Mucosa of rectum (tissue), 2 donors: ENCODE data around the gene APBA2.

Source experiments
- H3K27ac ChIP-seq, 2 donors: one replicate each; pipeline ENCODE4 v1.7.0; 2013; ENCODE audit warnings: inconsistent platforms in 2 of 2, low read depth in 2 of 2, low read length in 2 of 2
- H3K27me3 ChIP-seq, 2 donors: one replicate each; pipeline ENCODE4 v1.7.0; 2013; ENCODE audit warnings: low read length in 2 of 2; ENCODE audit not compliant: control insufficient read depth in 2 of 2, insufficient read depth in 2 of 2
- H3K36me3 ChIP-seq, 2 donors: one replicate each; pipeline ENCODE4 v1.7.0; 2013; ENCODE audit warnings: low read length in 2 of 2; ENCODE audit not compliant: control insufficient read depth in 2 of 2, insufficient read depth in 2 of 2
- H3K4me1 ChIP-seq, 2 donors: one replicate each; pipeline ENCODE4 v1.7.0; 2013; ENCODE audit warnings: low read length in 2 of 2, mild to moderate bottlenecking in 1 of 2; ENCODE audit not compliant: control insufficient read depth in 2 of 2, insufficient read depth in 2 of 2
- H3K4me3 ChIP-seq, 2 donors: one replicate each; pipeline ENCODE4 v1.7.0; 2013; ENCODE audit warnings: low read length in 2 of 2
- H3K9ac ChIP-seq, 2 donors: one replicate each; pipeline ENCODE4 v1.7.0; 2013; ENCODE audit warnings: low read length in 2 of 2, low read depth in 1 of 2, mild to moderate bottlenecking in 1 of 2
- H3K9me3 ChIP-seq, 2 donors: one replicate each; pipeline ENCODE4 v1.7.0; 2013; ENCODE audit warnings: low read length in 2 of 2; ENCODE audit not compliant: control insufficient read depth in 2 of 2
- donor health status: healthy.
- donor health status: Normal muscosa, but diverticular disease.

Gene APBA2

GRCh38 chr15:28903555-28903954 is 17.8 kb downstream of the APBA2 start:
- H3K4me1 ChIP-seq: no peaks in the 10 kb centered on the region
- H3K27ac ChIP-seq: no peak overlapping the region
- no peaks in the 10 kb centered on the region for H3K9me3 ChIP-seq
- H3K36me3 ChIP-seq: no peaks in the 10 kb centered on the region
- no peaks in the 10 kb centered on the region for H3K27me3 ChIP-seq
- H3K9ac ChIP-seq: no peak overlapping the region
- no peak overlapping the region for H3K4me3 ChIP-seq

- Histone ChIP-seq H3K36me3 (no peaks in the 10 kb centered on the region), H3K9ac (no peak overlapping the region), H3K27me3 (no peaks in the 10 kb centered on the region), H3K9me3 (no peaks in the 10 kb centered on the region), H3K27ac (no peak overlapping the region), H3K4me1 (no peaks in the 10 kb centered on the region), H3K4me3 (no peak overlapping the region)
Observed at GRCh38 chr15:28904003-28904402, 18.2 kb downstream of the APBA2 start.

- no peak overlapping the region for H3K27ac ChIP-seq
- no peaks in the 10 kb centered on the region for H3K4me1 ChIP-seq
- H3K9me3 ChIP-seq: no peaks in the 10 kb centered on the region
- no peaks in the 10 kb centered on the region for H3K27me3 ChIP-seq
- H3K36me3 ChIP-seq: no peaks in the 10 kb centered on the region
- no peak overlapping the region for H3K4me3 ChIP-seq
- no peak overlapping the region for H3K9ac ChIP-seq
Observed at GRCh38 chr15:28904541-28905315, 19.0 kb downstream of the APBA2 start.

DNA sequence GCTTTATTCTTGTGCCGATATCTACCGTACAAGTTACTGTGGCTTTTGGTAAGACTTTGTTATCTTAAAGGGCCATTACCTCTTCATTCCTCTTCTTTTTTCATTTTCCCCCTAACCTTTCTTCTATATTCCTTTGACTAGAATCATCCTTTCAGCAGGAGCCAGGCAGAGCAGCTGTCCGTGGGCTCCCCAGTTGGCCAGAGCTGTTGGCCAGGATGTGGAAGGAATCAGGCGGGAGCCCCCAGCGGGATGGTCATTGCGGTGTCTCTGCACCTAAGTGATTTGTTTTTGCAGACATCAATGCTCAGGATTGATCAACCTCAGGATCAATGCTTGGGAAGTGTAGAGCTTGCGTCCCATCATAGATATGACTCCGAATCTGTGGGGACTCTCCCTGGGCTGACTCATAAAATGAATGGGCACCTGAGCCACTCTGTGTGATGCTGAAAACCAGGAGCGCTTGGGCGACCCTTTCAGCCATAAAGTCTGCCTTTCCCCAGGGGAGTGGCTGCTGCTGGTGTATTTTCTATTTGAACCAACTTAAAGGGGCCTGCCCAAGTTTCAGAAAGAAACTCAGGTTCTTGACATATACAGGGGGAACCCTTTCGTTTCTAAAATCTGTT is 21.7 kb downstream of the APBA2 start:
- Histone ChIP-seq H3K4me3 (no peak overlapping the region), H3K4me1 (no peaks in the 10 kb centered on the region), H3K9ac (no peak overlapping the region), H3K27me3 (no peaks in the 10 kb centered on the region), H3K9me3 (no peaks in the 10 kb centered on the region), H3K27ac (no peak overlapping the region), H3K36me3 (no peaks in the 10 kb centered on the region)

- Histone ChIP-seq H3K4me1 (no peaks in the 10 kb centered on the region), H3K9me3 (no peaks in the 10 kb centered on the region), H3K27ac (no peak overlapping the region), H3K36me3 (no peaks in the 10 kb centered on the region), H3K27me3 (no peaks in the 10 kb centered on the region), H3K9ac (no peak overlapping the region), H3K4me3 (no peak overlapping the region)
Observed at GRCh38 chr15:28909958-28910500, 24.3 kb downstream of the APBA2 start.

- Histone ChIP-seq H3K4me1 (no peaks in the 10 kb centered on the region), H3K27ac (no peak overlapping the region), H3K27me3 (no peaks in the 10 kb centered on the region), H3K36me3 (no peaks in the 10 kb centered on the region), H3K9me3 (no peaks in the 10 kb centered on the region), H3K9ac (no peak overlapping the region), H3K4me3 (no peak overlapping the region)
Observed at GRCh38 chr15:28911310-28911931, 25.6 kb downstream of the APBA2 start.

- Histone ChIP-seq H3K9ac (no peak overlapping the region), H3K36me3 (no peaks in the 10 kb centered on the region), H3K4me3 (no peak overlapping the region), H3K4me1 (no peaks in the 10 kb centered on the region), H3K27me3 (no peaks in the 10 kb centered on the region), H3K27ac (no peak overlapping the region), H3K9me3 (no peaks in the 10 kb centered on the region)
Observed at GRCh38 chr15:28912422-28912821, 26.6 kb downstream of the APBA2 start.

- no peaks in the 10 kb centered on the region for H3K27me3 ChIP-seq
- no peaks in the 10 kb centered on the region for H3K36me3 ChIP-seq
- no peaks in the 10 kb centered on the region for H3K9me3 ChIP-seq
- no peak overlapping the region for H3K27ac ChIP-seq
- no peak overlapping the region for H3K9ac ChIP-seq
- H3K4me1 ChIP-seq: no peaks in the 10 kb centered on the region
- H3K4me3 ChIP-seq: no peak overlapping the region
Observed at GRCh38 chr15:28913171-28913765, 27.5 kb downstream of the APBA2 start.

DNA sequence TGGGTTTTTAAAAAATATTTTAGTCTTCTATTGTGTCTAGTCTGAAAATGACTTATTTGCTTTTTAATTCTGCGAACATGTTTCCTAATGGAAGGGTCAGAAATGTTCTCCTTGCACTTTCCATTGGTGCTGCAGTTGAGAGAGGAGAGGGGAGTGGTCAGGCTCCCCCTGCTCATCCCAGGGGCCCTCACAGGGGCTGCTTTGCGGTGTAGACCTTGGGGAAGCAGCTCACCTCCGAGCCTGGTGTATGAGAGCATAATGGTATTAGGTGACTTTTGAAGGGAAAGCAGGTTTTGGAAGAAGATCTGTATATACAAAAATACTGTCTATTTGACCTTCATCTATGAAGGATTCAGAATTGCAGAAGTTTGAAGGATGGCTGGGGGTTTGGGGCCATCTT is 28.3 kb downstream of the APBA2 start:
- Histone ChIP-seq H3K9ac (no peak overlapping the region), H3K9me3 (no peaks in the 10 kb centered on the region), H3K27ac (no peak overlapping the region), H3K4me1 (no peaks in the 10 kb centered on the region), H3K36me3 (no peaks in the 10 kb centered on the region), H3K27me3 (no peaks in the 10 kb centered on the region), H3K4me3 (no peak overlapping the region)

- H3K4me3 ChIP-seq: no peak overlapping the region
- H3K27ac ChIP-seq: no peak overlapping the region
- H3K4me1 ChIP-seq: no peaks in the 10 kb centered on the region
- H3K27me3 ChIP-seq: no peaks in the 10 kb centered on the region
- no peak overlapping the region for H3K9ac ChIP-seq
- no peaks in the 10 kb centered on the region for H3K36me3 ChIP-seq
- H3K9me3 ChIP-seq: no peaks in the 10 kb centered on the region
Observed at GRCh38 chr15:28914483-28915023, 28.8 kb downstream of the APBA2 start.
